Stimulated activated CD4-positive, alpha-beta T cell treated with anti-CD3 and anti-CD28 coated beads, Interleukin-4, amount 100 ng/mL, for 24 hours (primary cell): ENCODE data around the gene KTN1.

Experiments
- DNase-seq: peaks from one replicate; pipeline ENCODE4 v3.0.0-alpha.2; 2020

The KTN1 gene

GRCh38 chr14:55614304-55614703 lies 34.3 kb downstream of the KTN1 start:
- no peak for DNase-seq

GRCh38 chr14:55620277-55620676 lies 40.3 kb downstream of the KTN1 start:
- no peak for DNase-seq

GRCh38 chr14:55620981-55621380 lies 41.0 kb downstream of the KTN1 start:
- no peak for DNase-seq

- DNase-seq = no peak
These were observed 41.4 kb downstream of the KTN1 start for GRCh38 chr14:55621391-55621790.

- no peak for DNase-seq
These were observed 44.9 kb downstream of the KTN1 start for GRCh38 chr14:55624913-55625312.

GRCh38 chr14:55625481-55625880 lies 45.5 kb downstream of the KTN1 start:
- no peak for DNase-seq

GRCh38 chr14:55626131-55626530 lies 46.1 kb downstream of the KTN1 start:
- no peak for DNase-seq

- DNase-seq = no peak
These were observed 48.4 kb downstream of the KTN1 start for GRCh38 chr14:55628426-55628825.

GRCh38 chr14:55638665-55639064 lies 58.7 kb downstream of the KTN1 start:
- no peak for DNase-seq

- no peak for DNase-seq
These were observed 61.3 kb downstream of the KTN1 start for GRCh38 chr14:55641290-55641689.

- no peak for DNase-seq
These were observed 61.9 kb downstream of the KTN1 start for GRCh38 chr14:55641954-55642353.

GRCh38 chr14:55645145-55645544 lies 65.1 kb downstream of the KTN1 start:
- no peak for DNase-seq

- DNase-seq = no peak
These were observed 66.1 kb downstream of the KTN1 start for GRCh38 chr14:55645845-55646832.

GRCh38 chr14:55650992-55651391 lies 71.0 kb downstream of the KTN1 start:
- DNase-seq = no peak

- no peak for DNase-seq
These were observed 74.2 kb downstream of the KTN1 start for GRCh38 chr14:55654243-55654642.

- no peak for DNase-seq
These were observed 81.0 kb downstream of the KTN1 start for GRCh38 chr14:55661029-55661428.

GRCh38 chr14:55662752-55663151 lies 82.7 kb downstream of the KTN1 start:
- no peak for DNase-seq

- no peak for DNase-seq
These were observed 85.2 kb downstream of the KTN1 start for GRCh38 chr14:55665067-55665675.

GRCh38 chr14:55667801-55668200 lies 87.8 kb downstream of the KTN1 start:
- DNase-seq = no peak

- DNase-seq = no peak
These were observed 91.6 kb downstream of the KTN1 start for GRCh38 chr14:55671641-55672040.

- no peak for DNase-seq
These were observed 93.0 kb downstream of the KTN1 start for GRCh38 chr14:55673048-55673447.

GRCh38 chr14:55681096-55681495 lies 101.1 kb downstream of the KTN1 start:
- no peak for DNase-seq

GRCh38 chr14:55684956-55685584 lies 105.1 kb downstream of the KTN1 start:
- DNase-seq = no peak

GRCh38 chr14:55686713-55687112 lies 106.7 kb downstream of the KTN1 start:
- no peak for DNase-seq
